ENCODE measurements around the gene SIK3. TPM values are rescaled to one million over a fixed set of nuclear protein-coding genes. Genes with fewer than 3 reads are reported as not detected.

The SIK3 gene
- total RNA-seq, 1 experiment from 2014 or later = 34.4 TPM

GRCh38 chr11:116882386-116882785, 215.8 kb downstream of the SIK3 start (continued):
- TF ChIP-seq ZNF532 (CRISPR knock-in tag; IDR thresholded peaks at IDR 0.05; ENCODE audit: borderline replicate concordance) = no peak

- ATAC-seq = no peak
These were observed 217.1 kb downstream of the SIK3 start for GRCh38 chr11:116881143-116881542.

More at GRCh38 chr11:116881143-116881542, 217.1 kb downstream of the SIK3 start:
- Mint-ChIP-seq H3K9me3 (no peaks in the 10 kb centered on the region), H3K4me3 (no peak overlapping the region), H3K4me1 (peaks cover 3% of the 10 kb centered on the region; the same call in 1 of the 2 replicates), H3K27me3 (ENCODE audit: low read depth) (no peaks in the 10 kb centered on the region), H3K27ac (0 out of 2 replicates have a peak overlapping the region, but pooled peaks have one; percentile 64), H3K36me3 (no peaks in the 10 kb centered on the region; the same call in 1 of the 2 replicates)
- ChIA-PET POLR2A (no interaction called here), CTCF (interaction anchor here (0.7 to 3.3 kb wide), 8 partner anchors 39 to 258 kb away, joined by 3 to 29 read pairs (median 8); partner anchors contain the start of genes APOA1 and SIK3)
- DNase-seq (ENCODE audit: low spot score) = no peak
- no peak for TF ChIP-seq TP53 (CRISPR knock-in tag; IDR thresholded peaks at IDR 0.05)
- TF ChIP-seq ZNF396 (CRISPR knock-in tag; IDR thresholded peaks at IDR 0.05; ENCODE audit: borderline replicate concordance) = no peak
- TF ChIP-seq SP1 (CRISPR knock-in tag; conservative IDR thresholded peaks at IDR 0.05) = no peak
- TF ChIP-seq NR3C1 (CRISPR knock-in tag; conservative IDR thresholded peaks at IDR 0.05; ENCODE audit: low read depth) = no peak
- TF ChIP-seq ZNF219 (CRISPR knock-in tag; IDR thresholded peaks at IDR 0.05; ENCODE audit: borderline replicate concordance) = no peak
- TF ChIP-seq ZNF671 (CRISPR knock-in tag; IDR thresholded peaks at IDR 0.05) = no peak
- TF ChIP-seq PREB (CRISPR knock-in tag; IDR thresholded peaks at IDR 0.05; ENCODE audit: borderline replicate concordance) = no peak
- no peak for TF ChIP-seq MLX (CRISPR knock-in tag; IDR thresholded peaks at IDR 0.05)
- TF ChIP-seq ZSCAN18 (CRISPR knock-in tag; IDR thresholded peaks at IDR 0.05) = no peak
- no peak for TF ChIP-seq MYBL2 (CRISPR knock-in tag; IDR thresholded peaks at IDR 0.05)
- no peak for TF ChIP-seq CTCF (IDR thresholded peaks at IDR 0.05)
- no peak for TF ChIP-seq JAZF1 (CRISPR knock-in tag; IDR thresholded peaks at IDR 0.05)
- TF ChIP-seq E2F1 (CRISPR knock-in tag; IDR thresholded peaks at IDR 0.05) = no peak
- TF ChIP-seq GTF2I (CRISPR knock-in tag; conservative IDR thresholded peaks at IDR 0.05) = no peak
- no peak for TF ChIP-seq STAT6 (CRISPR knock-in tag; conservative IDR thresholded peaks at IDR 0.05; ENCODE audit: low read depth)
- no peak for TF ChIP-seq IRF2 (CRISPR knock-in tag; IDR thresholded peaks at IDR 0.05; ENCODE audit: borderline replicate concordance, low read depth)
- TF ChIP-seq CBFB (CRISPR knock-in tag; IDR thresholded peaks at IDR 0.05; ENCODE audit: low read depth) = no peak
- no peak for TF ChIP-seq CREB1 (CRISPR knock-in tag; IDR thresholded peaks at IDR 0.05)

All from WTC11 (cell line).